ENCODE measurements around the gene PLPPR1. TPM values are rescaled to one million over a fixed set of nuclear protein-coding genes. Genes with fewer than 3 reads are reported as not detected.

The PLPPR1 gene
- total RNA-seq, 1 experiment from 2014 or later: not detected

DNA sequence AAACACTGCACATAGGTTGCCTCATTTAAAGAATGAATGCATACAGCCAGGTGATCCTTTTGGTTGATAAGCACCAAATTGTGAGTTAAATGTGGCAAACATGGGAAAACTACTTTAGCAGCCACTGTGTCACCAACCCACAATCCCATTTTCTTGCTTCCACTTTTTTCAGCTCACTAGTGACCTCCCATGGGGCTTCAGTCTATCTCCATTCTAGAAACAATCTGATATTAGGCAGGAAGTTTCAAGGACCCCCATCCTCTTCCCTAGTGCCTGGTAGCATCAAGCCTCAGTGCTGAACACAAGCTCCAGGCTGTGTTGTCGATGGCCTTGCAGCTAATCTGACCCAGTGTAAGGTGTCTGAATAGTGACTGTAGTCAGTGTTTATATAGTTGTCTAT is 66.2 kb downstream of the PLPPR1 start:
- no peaks in the 10 kb centered on the region for H3K9me3 ChIP-seq (ENCODE audit: low read depth, low read length, poor library complexity, severe bottlenecking)
- no TSS peak for BruUV-seq (replicated peaks)
- H3K4me1 ChIP-seq (ENCODE audit: insufficient read depth, low read length, poor library complexity, severe bottlenecking): no peaks in the 10 kb centered on the region
- no peak overlapping the region for H3K27ac ChIP-seq (ENCODE audit: low read depth, low read length, poor library complexity, severe bottlenecking)
- intact Hi-C loops (cut with micrococcal nuclease; ENCODE audit: unreplicated experiment): no loop called here
- POLR2A ChIA-PET (ENCODE audit: low non-redundant PET): no interaction called here
- DNase-seq (ENCODE audit: low spot score): no peak
- TF ChIP-seq, protein P1, sequence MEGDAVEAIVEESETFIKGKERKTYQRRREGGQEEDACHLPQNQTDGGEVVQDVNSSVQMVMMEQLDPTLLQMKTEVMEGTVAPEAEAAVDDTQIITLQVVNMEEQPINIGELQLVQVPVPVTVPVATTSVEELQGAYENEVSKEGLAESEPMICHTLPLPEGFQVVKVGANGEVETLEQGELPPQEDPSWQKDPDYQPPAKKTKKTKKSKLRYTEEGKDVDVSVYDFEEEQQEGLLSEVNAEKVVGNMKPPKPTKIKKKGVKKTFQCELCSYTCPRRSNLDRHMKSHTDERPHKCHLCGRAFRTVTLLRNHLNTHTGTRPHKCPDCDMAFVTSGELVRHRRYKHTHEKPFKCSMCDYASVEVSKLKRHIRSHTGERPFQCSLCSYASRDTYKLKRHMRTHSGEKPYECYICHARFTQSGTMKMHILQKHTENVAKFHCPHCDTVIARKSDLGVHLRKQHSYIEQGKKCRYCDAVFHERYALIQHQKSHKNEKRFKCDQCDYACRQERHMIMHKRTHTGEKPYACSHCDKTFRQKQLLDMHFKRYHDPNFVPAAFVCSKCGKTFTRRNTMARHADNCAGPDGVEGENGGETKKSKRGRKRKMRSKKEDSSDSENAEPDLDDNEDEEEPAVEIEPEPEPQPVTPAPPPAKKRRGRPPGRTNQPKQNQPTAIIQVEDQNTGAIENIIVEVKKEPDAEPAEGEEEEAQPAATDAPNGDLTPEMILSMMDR (conservative IDR thresholded peaks at IDR 0.05; ENCODE audit: low read depth, low read length): no peak
- no peak for TF ChIP-seq EZH2 (IDR thresholded peaks at IDR 0.05; ENCODE audit: borderline replicate concordance, low read depth, low read length, poor library complexity, severe bottlenecking)
- H3K27me3 ChIP-seq (replicated peaks; ENCODE audit: insufficient read depth, low read depth, low read length, poor library complexity): no peaks in the 10 kb centered on the region
- H3K4me3 ChIP-seq (ENCODE audit: low read depth, low read length, poor library complexity, severe bottlenecking): no peak overlapping the region
- no peaks in the 10 kb centered on the region for H3K36me3 ChIP-seq (ENCODE audit: insufficient read depth, low read length, poor library complexity, severe bottlenecking)
- CTCF ChIA-PET: no interaction called here

DNA sequence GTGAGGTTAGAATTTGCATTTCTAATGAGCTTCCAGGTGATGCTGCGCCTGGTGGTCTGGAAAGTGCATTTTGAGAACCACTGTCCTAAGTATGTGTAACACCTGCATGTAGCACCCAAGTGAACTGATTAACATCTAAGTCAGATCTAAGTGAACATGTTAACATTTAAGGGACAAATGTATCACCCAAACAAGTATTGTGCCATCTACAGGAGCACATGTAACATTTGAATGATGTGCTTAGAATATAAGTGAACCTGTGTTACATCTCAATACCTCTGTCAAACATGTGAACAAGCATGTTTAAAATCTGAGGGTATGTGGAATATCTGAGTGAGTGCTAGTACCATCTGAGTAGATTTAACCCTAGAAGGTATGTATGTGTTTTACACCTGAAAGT is 68.7 kb downstream of the PLPPR1 start:
- ChIA-PET POLR2A (ENCODE audit: low non-redundant PET) (no interaction called here), CTCF (no interaction called here)
- Histone ChIP-seq H3K36me3 (ENCODE audit: insufficient read depth, low read length, poor library complexity, severe bottlenecking) (no peaks in the 10 kb centered on the region), H3K4me1 (ENCODE audit: insufficient read depth, low read length, poor library complexity, severe bottlenecking) (no peaks in the 10 kb centered on the region), H3K4me3 (ENCODE audit: low read depth, low read length, poor library complexity, severe bottlenecking) (no peak overlapping the region), H3K9me3 (ENCODE audit: low read depth, low read length, poor library complexity, severe bottlenecking) (no peaks in the 10 kb centered on the region), H3K27me3 (replicated peaks; ENCODE audit: insufficient read depth, low read depth, low read length, poor library complexity) (no peaks in the 10 kb centered on the region), H3K27ac (ENCODE audit: low read depth, low read length, poor library complexity, severe bottlenecking) (no peak overlapping the region)
- DNase-seq (ENCODE audit: low spot score): no peak
- intact Hi-C loops (cut with micrococcal nuclease; ENCODE audit: unreplicated experiment): no loop called here
- TF ChIP-seq, protein P1 (conservative IDR thresholded peaks at IDR 0.05; ENCODE audit: low read depth, low read length): no peak
- no peak for TF ChIP-seq EZH2 (IDR thresholded peaks at IDR 0.05; ENCODE audit: borderline replicate concordance, low read depth, low read length, poor library complexity, severe bottlenecking)
- BruUV-seq (replicated peaks): no TSS peak

- H3K27ac ChIP-seq (ENCODE audit: low read depth, low read length, poor library complexity, severe bottlenecking): no peak overlapping the region
- POLR2A ChIA-PET (ENCODE audit: low non-redundant PET): no interaction called here
- H3K27me3 ChIP-seq (replicated peaks; ENCODE audit: insufficient read depth, low read depth, low read length, poor library complexity): no peaks in the 10 kb centered on the region
- no peaks in the 10 kb centered on the region for H3K9me3 ChIP-seq (ENCODE audit: low read depth, low read length, poor library complexity, severe bottlenecking)
- H3K4me1 ChIP-seq (ENCODE audit: insufficient read depth, low read length, poor library complexity, severe bottlenecking): no peaks in the 10 kb centered on the region
- intact Hi-C loops (cut with micrococcal nuclease; ENCODE audit: unreplicated experiment): no loop called here
- no peaks in the 10 kb centered on the region for H3K36me3 ChIP-seq (ENCODE audit: insufficient read depth, low read length, poor library complexity, severe bottlenecking)
- CTCF ChIA-PET: no interaction called here
- TF ChIP-seq EZH2 (IDR thresholded peaks at IDR 0.05; ENCODE audit: borderline replicate concordance, low read depth, low read length, poor library complexity, severe bottlenecking): no peak
- BruUV-seq (replicated peaks): no TSS peak
- H3K4me3 ChIP-seq (ENCODE audit: low read depth, low read length, poor library complexity, severe bottlenecking): no peak overlapping the region
- DNase-seq (ENCODE audit: low spot score): no peak
These were observed 69.9 kb downstream of the PLPPR1 start for GRCh38 chr9:101098392-101098791.

DNA sequence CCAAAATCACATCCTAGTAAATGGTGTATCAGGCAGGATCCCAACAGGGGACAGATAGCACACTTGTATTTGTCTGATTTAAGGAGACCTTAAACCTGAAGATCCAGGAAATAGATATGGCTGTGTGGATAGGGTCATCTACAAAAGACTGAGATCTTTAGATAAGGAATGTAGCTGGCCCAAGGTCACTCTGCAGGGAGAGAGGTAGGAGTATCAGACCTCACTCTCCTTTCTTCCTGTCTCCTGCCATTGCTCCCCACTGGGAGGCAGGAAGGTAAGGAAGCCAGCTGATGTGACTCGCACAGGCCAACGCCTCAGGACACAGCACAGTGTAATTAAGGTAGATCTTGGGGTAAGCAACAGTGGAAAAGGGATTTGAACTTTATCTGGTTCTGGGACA is 85.8 kb downstream of the PLPPR1 start:
- intact Hi-C loops (cut with micrococcal nuclease; ENCODE audit: unreplicated experiment): loop anchor here (10.0 kb wide), 1 partner anchor 400 kb away; no protein-coding TSS in a partner anchor
- POLR2A ChIA-PET (ENCODE audit: low non-redundant PET): no interaction called here

More for the DNA sequence above, 85.8 kb downstream of the PLPPR1 start:
- Histone ChIP-seq H3K36me3 (ENCODE audit: insufficient read depth, low read length, poor library complexity, severe bottlenecking) (no peaks in the 10 kb centered on the region), H3K27ac (ENCODE audit: low read depth, low read length, poor library complexity, severe bottlenecking) (no peak overlapping the region), H3K4me3 (ENCODE audit: low read depth, low read length, poor library complexity, severe bottlenecking) (no peak overlapping the region), H3K4me1 (ENCODE audit: insufficient read depth, low read length, poor library complexity, severe bottlenecking) (no peaks in the 10 kb centered on the region), H3K27me3 (replicated peaks; ENCODE audit: insufficient read depth, low read depth, low read length, poor library complexity) (peaks cover 4% of the 10 kb centered on the region), H3K9me3 (ENCODE audit: low read depth, low read length, poor library complexity, severe bottlenecking) (no peaks in the 10 kb centered on the region)
- DNase-seq (ENCODE audit: low spot score): no peak
- TF ChIP-seq, protein P1 (conservative IDR thresholded peaks at IDR 0.05; ENCODE audit: low read depth, low read length): no peak
- TF ChIP-seq EZH2 (IDR thresholded peaks at IDR 0.05; ENCODE audit: borderline replicate concordance, low read depth, low read length, poor library complexity, severe bottlenecking): no peak
- BruUV-seq (replicated peaks): no TSS peak
- CTCF ChIA-PET: no interaction called here
